Measurements from ENCODE around the gene ANXA8. TPM values are rescaled to one million over a fixed set of nuclear protein-coding genes. Genes with fewer than 3 reads are reported as not detected.

ANXA8 gene
- total and polyA plus RNA-seq, 12 donors, result 0.09 to 1.2 (median 0.41) TPM; not detected in 8

GRCh38 chr10:47418966-47419365 is 64.9 kb downstream of the ANXA8 start:
- Histone ChIP-seq H3K4me1 (no peaks in the 10 kb centered on the region), H3K36me3 (no peaks in the 10 kb centered on the region), H3K4me3 (no peak overlapping the region), H3K9me3 (no peaks in the 10 kb centered on the region), H3K27ac (no peak overlapping the region), H3K27me3 (no peaks in the 10 kb centered on the region)
- TF ChIP-seq CTCF (IDR thresholded peaks at IDR 0.05), result no peak
- WGBS, 2 donors, result 87 to 90% methylated on average over 4 of the region's 4 CpGs
- intact Hi-C loops (cut with DNase I), result no loop called here
- DNase-seq, result no peak
- no peak for ATAC-seq

- no peak for TF ChIP-seq CTCF (IDR thresholded peaks at IDR 0.05)
- no peak for DNase-seq
- Histone ChIP-seq H3K27ac (no peak overlapping the region), H3K9me3 (no peaks in the 10 kb centered on the region), H3K4me1 (no peaks in the 10 kb centered on the region), H3K27me3 (no peaks in the 10 kb centered on the region), H3K36me3 (no peaks in the 10 kb centered on the region), H3K4me3 (no peak overlapping the region)
- WGBS, 2 donors, result 87 to 90% methylated on average over 6 of the region's 6 CpGs
- no peak for ATAC-seq
- intact Hi-C loops (cut with DNase I), result no loop called here
These were observed 65.6 kb downstream of the ANXA8 start for GRCh38 chr10:47418321-47418720.

Other genes starting within 250 kb of the ANXA8 start
- 1 to 10 TPM in 2 of 10 donors, under 1 TPM in 8; 0.10 to 1.6 (median 0.36) TPM for gene GDF10, start 183.9 kb downstream of the ANXA8 start, total RNA-seq
- under 1 TPM; 0.37 to 0.52 TPM for gene GDF10, start 183.9 kb downstream of the ANXA8 start, polyA plus RNA-seq
- not detected for gene GDF2, start 161.7 kb downstream of the ANXA8 start, total RNA-seq
- not detected for gene GDF2, start 161.7 kb downstream of the ANXA8 start, polyA plus RNA-seq
- not detected for gene RBP3, start 135.8 kb downstream of the ANXA8 start, total RNA-seq
- not detected for gene RBP3, start 135.8 kb downstream of the ANXA8 start, polyA plus RNA-seq
- under 1 TPM in 4 of 10 donors, not detected in 6; 0.05 to 0.14 (median 0.11) TPM for gene ZNF488, start 99.8 kb downstream of the ANXA8 start, total RNA-seq
- under 1 TPM in 1 of 2 donors, not detected in 1; 0.06 TPM for gene ZNF488, start 99.8 kb downstream of the ANXA8 start, polyA plus RNA-seq
- gene FAM25G, start 7.6 kb upstream of the ANXA8 start, total RNA-seq, result not detected
- not detected for gene FAM25G, start 7.6 kb upstream of the ANXA8 start, polyA plus RNA-seq
- 1 to 10 TPM; 1.4 to 4.1 (median 2.4) TPM for gene AGAP9, start 39.5 kb upstream of the ANXA8 start, total RNA-seq
- gene AGAP9, start 39.5 kb upstream of the ANXA8 start, polyA plus RNA-seq, result 10 to 100 TPM in 1 of 2 donors, 1 to 10 TPM in 1; 2.4 to 24.7 TPM